Measurements from ENCODE around the gene CYP21A2. TPM values are rescaled to one million over a fixed set of nuclear protein-coding genes. Genes with fewer than 3 reads are reported as not detected.

Gene CYP21A2
- total and polyA plus RNA-seq, 2 of the 8 experiments (the other 6 are each of a cell fraction or from before 2014, with no cell fraction given): 0.22 to 0.23 TPM

DNA sequence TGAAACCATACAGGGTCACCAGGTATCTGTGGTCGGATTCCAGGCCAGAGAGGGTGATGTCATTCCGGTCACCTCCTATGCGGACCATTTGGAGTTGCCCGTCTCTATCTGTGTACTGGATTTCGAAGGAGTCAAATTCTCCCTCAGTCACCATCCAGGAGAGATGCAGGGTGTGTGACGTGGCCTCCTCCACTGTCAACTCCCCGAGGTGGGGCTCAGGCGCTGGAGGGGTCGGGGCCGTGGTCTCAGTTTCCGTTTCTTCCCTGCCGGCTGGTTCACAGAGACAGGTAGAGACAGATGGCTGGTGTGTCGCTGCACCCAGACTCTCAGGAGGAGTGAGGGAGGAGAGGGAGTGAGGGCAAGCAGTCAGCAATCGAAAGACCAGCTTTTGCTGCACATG is 30.7 kb downstream of the CYP21A2 start:
- POLR2A ChIA-PET (ENCODE audit: partially characterized antibody): no interaction called here
- H4K91ac ChIP-seq (replicated peaks; ENCODE audit: insufficient read length, low read length): no peak overlapping the region
- H3K79me1 ChIP-seq (ENCODE audit: low read depth, low read length): no peaks in the 10 kb centered on the region
- H3K4me3 ChIP-seq (ENCODE audit: extremely low read depth in 1 of 4, insufficient read depth in 2 of 4, low read depth in 3 of 4, low read length in 4 of 4): no peak overlapping the region
- no peak overlapping the region for H2AK5ac ChIP-seq (ENCODE audit: low read depth, low read length)
- H3K9ac ChIP-seq (replicated peaks in 1 of 4; ENCODE audit: extremely low read depth in 1 of 4, low read depth in 3 of 4, low read length in 3 of 4): no peak overlapping the region
- no peak for DNase-seq (ENCODE audit: low read depth in 1 of 2, low spot score in 2 of 2)
- no peak overlapping the region for H4K8ac ChIP-seq (ENCODE audit: extremely low read depth, insufficient read depth, low read length)
- no peak overlapping the region for H3K27ac ChIP-seq (ENCODE audit: low read depth, low read length)
- H3K27me3 ChIP-seq (replicated peaks in 1 of 4; ENCODE audit: control insufficient read depth in 3 of 4, extremely low read depth in 1 of 4, insufficient read depth in 3 of 4, low read length in 3 of 4): no peaks in the 10 kb centered on the region; a peak in 1 of 7 replicates
- 93% methylated on average over 13 of the region's 14 CpGs; no CpG with 5 or more reads in 1 of the 2 experiments for WGBS, 2 experiments (ENCODE audit: extremely low coverage in 1 of 2, insufficient coverage in 1 of 2, insufficient read length in 1 of 2, insufficient replicate concordance in 2 of 2, low coverage in 1 of 2, low lambda C conversion rate in 2 of 2, missing lambda C conversion rate in 1 of 2)
- CTCF ChIA-PET (ENCODE audit: partially characterized antibody): interaction anchor here (2.6 kb wide), 1 partner anchor 21 kb away, joined by 13 read pairs; no protein-coding TSS in a partner anchor
- H3K4me2 ChIP-seq (ENCODE audit: insufficient read depth in 1 of 2, low read depth in 2 of 2, low read length in 2 of 2): no peak overlapping the region
- H3K4me1 ChIP-seq (replicated peaks in 1 of 4; ENCODE audit: control insufficient read depth in 3 of 4, insufficient read depth in 4 of 4, low read length in 3 of 4): peaks cover 0 to 8% (median 5%) of the 10 kb centered on the region in 4 experiments; a peak in 6 of 7 replicates
- H2AFZ ChIP-seq (ENCODE audit: low read length): no peak overlapping the region
- H3K18ac ChIP-seq (ENCODE audit: extremely low read depth, low read length): no peak overlapping the region
- H3K79me2 ChIP-seq (ENCODE audit: control insufficient read depth in 1 of 2, insufficient read depth in 2 of 2, low read length in 2 of 2): no peaks in the 10 kb centered on the region
- H2BK5ac ChIP-seq (ENCODE audit: low read depth, low read length): no peak overlapping the region
- H3K14ac ChIP-seq (ENCODE audit: insufficient read length): no peak overlapping the region
- no peaks in the 10 kb centered on the region for H3K36me3 ChIP-seq (ENCODE audit: control insufficient read depth in 2 of 4, insufficient read depth in 4 of 4, low read length in 3 of 4)
- H3K23me2 ChIP-seq (ENCODE audit: low read depth, low read length): no peaks in the 10 kb centered on the region
- H2BK12ac ChIP-seq (ENCODE audit: low read depth, low read length): no peak overlapping the region
- no peaks in the 10 kb centered on the region for H4K20me1 ChIP-seq (replicated peaks in 1 of 2; ENCODE audit: control insufficient read depth in 1 of 2, insufficient read depth in 2 of 2, low read length in 2 of 2)
- H4K5ac ChIP-seq (ENCODE audit: insufficient read length, low read depth, low read length): no peak overlapping the region
- no peak overlapping the region for H3K4ac ChIP-seq (replicated peaks; ENCODE audit: insufficient read length, low read depth, low read length)
- H2BK20ac ChIP-seq (ENCODE audit: low read length): no peak overlapping the region
- no peak overlapping the region for H2BK120ac ChIP-seq (replicated peaks; ENCODE audit: low read depth, low read length)
- no peaks in the 10 kb centered on the region for H3K9me3 ChIP-seq (ENCODE audit: insufficient read depth in 2 of 2, low read depth in 1 of 2, low read length in 1 of 2)
- H2BK15ac ChIP-seq (ENCODE audit: low read length): no peak overlapping the region
- no peak overlapping the region for H3K23ac ChIP-seq (ENCODE audit: insufficient read length)
- FAIRE-seq: no peak
- H3K56ac ChIP-seq (replicated peaks; ENCODE audit: insufficient read length, low read depth, low read length): no peak overlapping the region
- TF ChIP-seq, protein P1, sequence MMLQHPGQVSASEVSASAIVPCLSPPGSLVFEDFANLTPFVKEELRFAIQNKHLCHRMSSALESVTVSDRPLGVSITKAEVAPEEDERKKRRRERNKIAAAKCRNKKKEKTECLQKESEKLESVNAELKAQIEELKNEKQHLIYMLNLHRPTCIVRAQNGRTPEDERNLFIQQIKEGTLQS (IDR thresholded peaks at IDR 0.05; ENCODE audit: insufficient read depth, low read depth, low read length): no peak
- no peak for TF ChIP-seq JUND (IDR thresholded peaks at IDR 0.05; ENCODE audit: low read length)
- TF ChIP-seq, protein P2, sequence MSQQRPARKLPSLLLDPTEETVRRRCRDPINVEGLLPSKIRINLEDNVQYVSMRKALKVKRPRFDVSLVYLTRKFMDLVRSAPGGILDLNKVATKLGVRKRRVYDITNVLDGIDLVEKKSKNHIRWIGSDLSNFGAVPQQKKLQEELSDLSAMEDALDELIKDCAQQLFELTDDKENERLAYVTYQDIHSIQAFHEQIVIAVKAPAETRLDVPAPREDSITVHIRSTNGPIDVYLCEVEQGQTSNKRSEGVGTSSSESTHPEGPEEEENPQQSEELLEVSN (IDR thresholded peaks at IDR 0.05): no peak
- TF ChIP-seq POLR2A (IDR thresholded peaks at IDR 0.05; ENCODE audit: control extremely low read depth in 1 of 2, low read depth in 2 of 2, low read length in 2 of 2): no peak
- TF ChIP-seq SRF (IDR thresholded peaks at IDR 0.05; ENCODE audit: low read depth, low read length): no peak
- TF ChIP-seq SP2 (IDR thresholded peaks at IDR 0.05; ENCODE audit: low read length): no peak
- no peak for TF ChIP-seq BACH1 (IDR thresholded peaks at IDR 0.05; ENCODE audit: low read length)
- no peak for TF ChIP-seq SIRT6 (IDR thresholded peaks at IDR 0.05; ENCODE audit: low read length)
- no peak for TF ChIP-seq NRF1 (IDR thresholded peaks at IDR 0.05; ENCODE audit: low read depth, low read length)
- TF ChIP-seq SIN3A (conservative IDR thresholded peaks at IDR 0.05 in 1 of 2, IDR thresholded peaks at IDR 0.05 in 1 of 2; ENCODE audit: low read depth in 1 of 2, low read length in 2 of 2): no peak
- no peak for TF ChIP-seq FOSL1 (IDR thresholded peaks at IDR 0.05; ENCODE audit: insufficient read depth, low read depth, low read length)
- no peak for TF ChIP-seq SIX5 (IDR thresholded peaks at IDR 0.05; ENCODE audit: low read depth, low read length)
- TF ChIP-seq CTBP2 (IDR thresholded peaks at IDR 0.05; ENCODE audit: borderline replicate concordance, insufficient read depth, insufficient read length, low read length): no peak
- no peak for TF ChIP-seq BCL11A (IDR thresholded peaks at IDR 0.05; ENCODE audit: low read depth in 2 of 2, low read length in 2 of 2)
